Mesenchymal stem cell (in vitro differentiated cells and primary cell): ENCODE data around the gene TNFAIP3.

Experiments
- DNase-seq: peaks from one replicate; pipeline ENCODE4 v3.0.0-alpha.2; 2013
- H2AFZ ChIP-seq: one replicate; pipeline ENCODE4 v1.6.1; 2013; ENCODE audit warnings: low read depth, mild to moderate bottlenecking, control low read depth, inconsistent platforms, low read length, moderate library complexity
- H2AK5ac ChIP-seq: 2 replicates; pipeline ENCODE4 v1.6.1; 2013; ENCODE audit warnings: low read length, moderate library complexity, mild to moderate bottlenecking, inconsistent platforms; ENCODE audit not compliant: severe bottlenecking
- H2BK120ac ChIP-seq: one replicate; pipeline ENCODE4 v1.6.1; 2013; ENCODE audit warnings: low read depth, mild to moderate bottlenecking, inconsistent platforms, low read length, moderate library complexity
- H2BK12ac ChIP-seq, 2 experiments: one replicate each; pipeline ENCODE4 v1.6.1; 2013; ENCODE audit warnings: inconsistent platforms in 2 of 2, low read length in 2 of 2, mild to moderate bottlenecking in 2 of 2, moderate library complexity in 2 of 2, control low read depth in 1 of 2
- H2BK15ac ChIP-seq: one replicate; pipeline ENCODE4 v1.6.1; 2013; ENCODE audit warnings: mild to moderate bottlenecking, low read depth, inconsistent platforms; ENCODE audit not compliant: poor library complexity, severe bottlenecking
- H2BK5ac ChIP-seq: 2 replicates; pipeline ENCODE4 v1.6.1; 2013; ENCODE audit warnings: low read depth, mild to moderate bottlenecking, low read length, control low read depth, inconsistent platforms; ENCODE audit not compliant: poor library complexity, severe bottlenecking
- H3K14ac ChIP-seq, 2 experiments: one replicate each; pipeline ENCODE4 v1.6.1; 2013; ENCODE audit warnings: inconsistent platforms in 2 of 2, low read length in 2 of 2, control low read depth in 1 of 2, mild to moderate bottlenecking in 1 of 2, moderate library complexity in 1 of 2
- H3K18ac ChIP-seq, 2 experiments: one replicate each; pipeline ENCODE4 v1.6.1; 2013; ENCODE audit warnings: inconsistent platforms in 2 of 2, low read length in 2 of 2, control low read depth in 1 of 2, low read depth in 1 of 2, mild to moderate bottlenecking in 1 of 2
- H3K23ac ChIP-seq, 2 experiments: one replicate each; pipeline ENCODE4 v1.6.1; 2013; ENCODE audit warnings: inconsistent platforms in 2 of 2, low read length in 2 of 2, mild to moderate bottlenecking in 2 of 2, moderate library complexity in 2 of 2, control low read depth in 1 of 2
- H3K27ac ChIP-seq: 2 replicates; pipeline ENCODE4 v1.5.1; 2013; ENCODE audit warnings: mild to moderate bottlenecking, moderate library complexity, low read length, control low read depth, inconsistent platforms; ENCODE audit not compliant: poor library complexity, severe bottlenecking
- H3K27me3 ChIP-seq, 2 experiments: 2 replicates each; pipeline versions ENCODE4 v1.6.1 to v1.7.0; 2013; ENCODE audit warnings: low read length in 2 of 2, mild to moderate bottlenecking in 2 of 2, moderate library complexity in 2 of 2, control low read depth in 1 of 2, inconsistent platforms in 1 of 2; ENCODE audit not compliant: control insufficient read depth in 1 of 2, insufficient read depth in 1 of 2
- H3K36me3 ChIP-seq, 2 experiments: 2 replicates each; pipeline versions ENCODE4 v1.6.1 to v1.7.0; 2013; ENCODE audit warnings: low read length in 2 of 2, control low read depth in 1 of 2, inconsistent platforms in 1 of 2, low read depth in 1 of 2, mild to moderate bottlenecking in 1 of 2; ENCODE audit not compliant: insufficient read depth in 2 of 2, control insufficient read depth in 1 of 2
- H3K4ac ChIP-seq, 2 experiments: one replicate each; pipeline ENCODE4 v1.6.1; 2013; ENCODE audit warnings: inconsistent platforms in 2 of 2, low read length in 2 of 2, mild to moderate bottlenecking in 2 of 2, moderate library complexity in 2 of 2, control low read depth in 1 of 2, low read depth in 1 of 2
- H3K4me1 ChIP-seq: 2 replicates; pipeline ENCODE4 v1.6.1; 2013; ENCODE audit warnings: low read depth, low read length, control low read depth; ENCODE audit not compliant: control insufficient read depth, insufficient read depth
- H3K4me2 ChIP-seq: 2 replicates; pipeline ENCODE4 v1.6.1; 2013; ENCODE audit warnings: low read length, mild to moderate bottlenecking, inconsistent platforms; ENCODE audit not compliant: poor library complexity, severe bottlenecking
- H3K4me3 ChIP-seq, 2 experiments: 2 replicates each; pipeline versions ENCODE4 v1.5.1 to v1.7.0; 2013; ENCODE audit warnings: low read length in 2 of 2, mild to moderate bottlenecking in 2 of 2, control low read depth in 1 of 2, low read depth in 1 of 2; ENCODE audit not compliant: insufficient read depth in 1 of 2
- H3K79me1 ChIP-seq: replicated peaks from 2 replicates; pipeline ENCODE4 v1.6.1; 2013; ENCODE audit warnings: mild to moderate bottlenecking, control low read depth, low read length, inconsistent platforms; ENCODE audit not compliant: poor library complexity, severe bottlenecking
- H3K9ac ChIP-seq: 2 replicates; pipeline ENCODE4 v1.7.0; 2013; ENCODE audit warnings: mild to moderate bottlenecking, low read length, moderate library complexity
- H3K9me3 ChIP-seq: 2 replicates; pipeline ENCODE4 v1.7.0; 2013; ENCODE audit warnings: mild to moderate bottlenecking, low read length; ENCODE audit not compliant: control insufficient read depth
- H4K8ac ChIP-seq: one replicate; pipeline ENCODE4 v1.6.1; 2013; ENCODE audit warnings: inconsistent platforms, mild to moderate bottlenecking, low read length, moderate library complexity
- H4K91ac ChIP-seq: one replicate; pipeline ENCODE4 v1.6.1; 2013; ENCODE audit warnings: mild to moderate bottlenecking, low read length, inconsistent platforms
- WGBS: methylation state at CpG from one replicate; pipeline ENCODE4 v1.1.7; 2013; ENCODE audit warnings: mixed read lengths; 5-methylcytosine and 5-hydroxymethylcytosine counted together

The TNFAIP3 gene

DNA sequence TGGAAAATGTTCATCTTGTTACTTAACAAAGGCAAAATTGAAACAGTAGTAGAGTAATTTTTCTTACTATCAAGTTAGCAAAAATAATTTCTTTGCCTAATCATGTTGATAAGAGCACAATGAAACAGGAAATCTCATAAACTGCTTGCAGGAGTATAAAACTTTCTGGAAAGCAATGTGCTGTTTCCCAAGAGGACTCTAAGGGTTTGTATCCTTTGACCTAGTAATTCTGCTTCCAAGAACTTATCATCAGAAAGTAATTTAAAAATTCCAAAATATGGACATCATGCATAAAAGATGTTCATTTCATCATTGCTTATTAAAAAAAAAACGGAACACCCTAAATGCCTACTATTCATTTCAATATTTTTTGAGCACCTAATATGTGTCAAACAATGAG lies 46.1 kb upstream of the TNFAIP3 start:
- Histone ChIP-seq H3K9ac (peak overlapping the region; percentile 16), H2BK120ac (no peak overlapping the region), H4K91ac (no peak overlapping the region), H3K4ac (no peak overlapping the region), H2BK12ac (no peak overlapping the region), H3K4me1 (no peaks in the 10 kb centered on the region), H3K9me3 (no peaks in the 10 kb centered on the region), H2BK5ac (no peak overlapping the region), H3K14ac (no peak overlapping the region), H3K18ac (no peak overlapping the region), H2AK5ac (no peak overlapping the region), H3K23ac (no peak overlapping the region), H3K4me2 (no peak overlapping the region), H3K36me3 (no peaks in the 10 kb centered on the region), H3K79me1 (no peaks in the 10 kb centered on the region), H3K27me3 (no peaks in the 10 kb centered on the region), H2AFZ (no peak overlapping the region), H4K8ac (no peak overlapping the region), H3K4me3 (peak overlapping the region in 1 of 2 experiments; percentile 23), H2BK15ac (no peak overlapping the region), H3K27ac (no peak overlapping the region)
- 100% methylated on average over 1 of the region's 1 CpG for WGBS
- no peak for DNase-seq

DNA sequence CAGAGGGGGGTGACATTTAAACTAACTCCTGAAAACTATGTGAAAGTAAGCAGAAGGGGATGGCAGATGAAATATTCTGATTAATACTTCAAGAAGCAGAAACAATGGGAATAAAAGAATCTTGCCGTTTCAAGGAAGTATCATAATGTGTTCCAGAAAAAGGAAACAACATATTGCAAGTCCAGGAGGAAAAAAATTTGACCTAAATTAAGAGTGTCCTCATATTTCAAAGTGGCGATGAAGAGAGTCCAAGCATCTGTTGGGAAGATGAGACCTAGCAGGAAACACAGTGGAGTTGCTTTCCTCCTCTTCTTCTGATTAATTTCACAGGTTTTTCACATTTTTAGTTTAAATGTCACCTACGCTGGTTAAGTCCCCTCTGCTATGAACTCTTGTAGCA lies 45.6 kb upstream of the TNFAIP3 start:
- Histone ChIP-seq H3K4ac (no peak overlapping the region), H3K4me2 (no peak overlapping the region), H3K14ac (no peak overlapping the region), H2BK12ac (no peak overlapping the region), H3K27me3 (no peaks in the 10 kb centered on the region), H2BK5ac (no peak overlapping the region), H4K8ac (no peak overlapping the region), H3K23ac (no peak overlapping the region), H3K36me3 (no peaks in the 10 kb centered on the region), H3K9ac (peak overlapping the region; percentile 11), H3K18ac (no peak overlapping the region), H2AFZ (no peak overlapping the region), H4K91ac (no peak overlapping the region), H3K27ac (no peak overlapping the region), H3K4me3 (no peak overlapping the region), H2AK5ac (no peak overlapping the region), H2BK120ac (no peak overlapping the region), H2BK15ac (no peak overlapping the region), H3K9me3 (no peaks in the 10 kb centered on the region), H3K4me1 (no peaks in the 10 kb centered on the region), H3K79me1 (no peaks in the 10 kb centered on the region)
- 100% methylated on average over 1 of the region's 3 CpGs for WGBS
- no peak for DNase-seq

DNA sequence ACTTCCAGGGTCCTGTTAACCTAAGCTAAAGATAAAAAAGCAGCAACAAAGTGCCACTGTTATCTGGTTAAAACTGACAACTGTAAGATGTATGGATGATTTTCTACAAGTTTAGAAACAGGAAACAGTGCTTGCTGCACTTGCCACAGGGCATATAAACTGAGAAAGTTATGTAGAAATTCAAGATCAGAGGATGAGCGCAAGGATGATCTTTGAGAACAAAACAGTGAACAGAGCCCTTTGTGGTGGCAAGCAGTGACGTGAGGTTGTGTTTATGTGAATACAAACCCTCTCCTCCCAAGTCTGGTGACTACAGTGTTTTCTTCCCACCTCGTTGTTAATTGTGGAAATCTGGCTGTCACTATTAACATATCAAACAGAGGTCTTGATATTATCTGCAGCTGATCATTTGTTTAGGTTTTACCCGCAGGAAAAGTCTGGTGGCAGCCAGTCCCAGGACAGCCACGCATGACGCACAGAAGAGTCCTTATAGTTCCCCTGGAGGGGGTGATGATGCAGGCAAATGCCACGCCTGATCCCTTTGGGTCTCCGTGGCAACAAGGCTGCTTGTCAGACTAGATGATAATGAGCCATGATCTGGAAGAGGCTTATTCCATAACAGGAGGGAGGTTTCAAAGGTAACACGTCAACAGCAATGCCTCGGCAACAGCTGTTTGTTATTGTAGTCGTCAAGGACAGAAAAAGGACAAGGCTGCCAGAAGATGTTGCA lies 43.1 kb upstream of the TNFAIP3 start:
- Histone ChIP-seq H4K8ac (peak overlapping the region; percentile 75), H2AK5ac (no peak overlapping the region), H2BK12ac (peak overlapping the region in 1 of 2 experiments; percentile 64), H3K27ac (no peak overlapping the region), H2AFZ (no peak overlapping the region), H3K18ac (peak overlapping the region; percentile 29 to 59), H2BK5ac (no peak overlapping the region), H3K4ac (no peak overlapping the region), H3K4me1 (no peaks in the 10 kb centered on the region), H3K14ac (no peak overlapping the region), H3K36me3 (no peaks in the 10 kb centered on the region), H3K23ac (no peak overlapping the region), H3K79me1 (no peaks in the 10 kb centered on the region), H3K9ac (peak overlapping the region; percentile 76), H3K27me3 (no peaks in the 10 kb centered on the region), H3K9me3 (no peaks in the 10 kb centered on the region), H4K91ac (no peak overlapping the region), H3K4me3 (no peak overlapping the region), H3K4me2 (no peak overlapping the region), H2BK15ac (no peak overlapping the region), H2BK120ac (no peak overlapping the region)
- 42% methylated on average over 10 of the region's 11 CpGs for WGBS
- peak; percentile 99 for DNase-seq

DNA sequence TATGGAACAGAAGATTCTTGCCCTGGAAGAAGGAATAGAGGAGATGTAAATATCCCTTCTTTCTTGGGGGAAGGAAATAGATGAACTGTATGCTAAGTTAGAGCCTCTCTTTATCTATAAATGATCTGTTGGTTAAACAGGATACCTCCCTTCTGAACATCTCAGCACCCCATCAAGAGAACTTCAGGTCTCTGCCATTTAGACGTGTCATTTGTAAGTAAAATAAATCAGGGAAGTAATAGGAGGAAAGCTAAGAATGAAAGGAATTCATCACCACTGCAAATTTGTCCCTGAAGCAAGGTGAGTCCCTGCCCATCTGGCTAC lies 42.5 kb upstream of the TNFAIP3 start:
- no peak overlapping the region for H3K4ac ChIP-seq
- no peak overlapping the region for H3K27ac ChIP-seq
- H3K4me2 ChIP-seq, result no peak overlapping the region
- no peak overlapping the region for H3K23ac ChIP-seq
- no peak overlapping the region for H2AFZ ChIP-seq
- H2BK120ac ChIP-seq, result no peak overlapping the region
- H3K4me3 ChIP-seq, result no peak overlapping the region
- no peak overlapping the region for H3K14ac ChIP-seq
- no peak overlapping the region for H4K91ac ChIP-seq
- H3K4me1 ChIP-seq, result no peaks in the 10 kb centered on the region
- no peak overlapping the region for H2AK5ac ChIP-seq
- H2BK15ac ChIP-seq, result no peak overlapping the region
- H3K18ac ChIP-seq, result no peak overlapping the region
- H2BK12ac ChIP-seq, result peak overlapping the region in 1 of 2 experiments; percentile 64
- no peaks in the 10 kb centered on the region for H3K36me3 ChIP-seq
- peak overlapping the region; percentile 76 for H3K9ac ChIP-seq
- H2BK5ac ChIP-seq, result no peak overlapping the region
- DNase-seq, result no peak
- H3K9me3 ChIP-seq, result no peaks in the 10 kb centered on the region
- H3K79me1 ChIP-seq, result no peaks in the 10 kb centered on the region
- no CpG with 5 or more reads among the region's 1 CpG for WGBS
- H4K8ac ChIP-seq, result no peak overlapping the region
- no peaks in the 10 kb centered on the region for H3K27me3 ChIP-seq
